ENCODE measurements around the gene SMYD4.
"Not testable (repeated sequence)": the region's sequence is repeated elsewhere in the genome, so short reads cannot be mapped to it uniquely, and the experiment has no call there.

Gene SMYD4

GRCh38 chr17:1779571-1780131, 50.1 kb downstream of the SMYD4 start:
- DNase-seq (ENCODE audit: low read depth): no peak

- DNase-seq (ENCODE audit: low read depth): no peak
These were observed 52.8 kb downstream of the SMYD4 start for GRCh38 chr17:1776857-1777256.

DNA sequence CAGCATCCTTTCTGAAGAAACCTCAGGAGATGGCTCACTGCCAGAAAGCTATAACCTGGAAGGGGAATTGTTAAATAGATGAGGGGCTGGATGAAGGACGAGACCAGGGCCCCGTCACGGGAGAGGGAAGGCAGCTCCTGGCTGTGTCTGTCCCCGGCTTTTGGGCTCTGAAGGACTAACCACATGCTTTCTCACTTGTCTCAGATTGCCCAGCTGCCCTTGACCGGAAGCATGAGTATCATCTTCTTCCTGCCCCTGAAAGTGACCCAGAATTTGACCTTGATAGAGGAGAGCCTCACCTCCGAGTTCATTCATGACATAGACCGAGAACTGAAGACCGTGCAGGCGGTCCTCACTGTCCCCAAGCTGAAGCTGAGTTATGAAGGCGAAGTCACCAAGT, 53.4 kb downstream of the SMYD4 start:
- no peak for DNase-seq (ENCODE audit: low read depth)

DNA sequence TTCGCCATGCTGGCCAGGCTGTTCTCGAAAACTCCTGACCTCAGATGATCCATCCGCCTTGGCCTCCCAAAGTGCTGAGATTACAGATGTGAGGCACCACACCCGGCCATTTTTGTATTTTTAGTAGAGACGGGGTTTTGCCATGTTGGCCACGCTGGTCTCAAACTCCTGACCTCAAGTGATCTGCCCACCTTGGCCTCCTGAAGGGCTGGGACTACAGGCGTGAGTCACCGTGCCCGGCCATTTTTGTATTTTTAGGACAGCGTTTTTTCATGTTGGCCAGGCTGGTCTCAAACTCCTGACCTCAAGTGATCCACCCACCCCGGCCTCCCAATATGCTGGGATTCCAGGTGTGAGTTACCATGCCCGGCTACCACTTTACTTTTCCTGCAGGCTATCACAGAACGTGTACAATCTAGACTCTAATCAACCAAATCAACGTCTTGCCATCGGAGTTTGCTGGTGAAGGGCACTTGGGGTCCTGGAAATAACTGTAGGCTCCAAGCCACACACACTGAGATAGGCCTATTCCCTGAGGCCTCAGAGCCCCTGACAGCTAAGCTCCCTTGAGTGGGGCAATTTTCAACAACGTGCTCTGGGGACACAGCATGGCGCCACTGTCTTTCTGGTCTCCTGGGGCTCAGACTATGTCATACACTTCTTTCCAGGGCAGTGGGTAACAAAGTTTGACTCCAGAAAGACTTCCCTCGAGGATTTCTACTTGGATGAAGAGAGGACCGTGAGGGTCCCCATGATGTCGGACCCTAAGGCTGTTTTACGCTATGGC, 55.1 kb downstream of the SMYD4 start:
- no peak for DNase-seq (ENCODE audit: low read depth)

DNA sequence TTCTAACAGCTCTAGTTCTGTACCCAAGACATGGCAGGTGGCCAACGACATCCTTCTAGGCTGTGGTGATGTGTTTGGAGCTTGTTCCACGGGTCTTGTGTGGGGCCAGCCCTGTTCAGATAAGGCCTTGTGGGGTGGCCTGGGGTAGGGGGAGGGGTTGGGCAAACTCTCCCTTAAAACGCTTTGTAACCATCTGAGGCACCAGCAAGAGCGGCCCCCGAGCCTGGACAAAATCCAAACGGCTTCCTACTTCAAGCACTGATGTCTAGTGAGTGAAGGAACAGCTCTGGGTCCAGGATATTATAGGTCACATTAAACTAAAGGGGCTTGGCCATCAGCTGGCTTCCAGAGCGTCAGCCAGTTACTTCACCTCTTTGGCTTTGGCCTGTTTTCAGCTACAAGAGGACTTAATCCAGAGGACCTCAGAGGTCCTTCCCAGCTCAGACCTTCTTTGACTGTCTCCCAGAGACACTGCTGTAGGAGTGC, 56.0 kb downstream of the SMYD4 start:
- no peak for DNase-seq (ENCODE audit: low read depth)

DNA sequence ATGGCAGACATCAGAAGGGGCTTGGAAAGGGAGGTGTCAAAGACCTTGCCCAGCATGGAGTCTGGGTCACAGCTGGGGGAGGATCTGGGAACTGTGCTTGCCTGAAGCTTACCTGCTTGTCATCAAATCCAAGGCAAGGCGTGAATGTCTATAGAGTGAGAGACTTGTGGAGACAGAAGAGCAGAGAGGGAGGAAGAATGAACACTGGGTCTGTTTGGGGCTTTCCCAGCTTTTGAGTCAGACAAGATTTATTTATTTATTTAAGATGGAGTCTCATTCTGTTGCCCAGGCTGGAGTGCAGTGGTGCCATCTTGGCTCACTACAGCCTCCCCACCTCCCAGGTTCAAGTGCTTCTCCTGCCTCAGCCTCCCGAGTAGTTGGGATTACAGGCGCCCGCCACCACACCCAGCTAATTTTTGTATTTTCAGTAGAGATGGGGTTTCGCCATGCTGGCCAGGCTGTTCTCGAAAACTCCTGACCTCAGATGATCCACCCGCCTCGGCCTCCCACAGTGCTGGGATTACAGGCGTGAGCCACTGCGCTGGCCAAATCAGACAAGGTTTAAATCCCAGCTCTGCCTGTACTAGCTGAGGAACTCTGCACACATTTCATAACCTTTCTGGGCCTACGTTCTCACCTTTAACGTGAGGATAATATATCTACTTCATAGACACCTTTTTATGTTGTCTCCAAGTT, 56.6 kb downstream of the SMYD4 start:
- not testable (repeated sequence) for DNase-seq (ENCODE audit: low read depth)

- peak; percentile 4 for DNase-seq (ENCODE audit: low read depth)
These were observed 59.8 kb downstream of the SMYD4 start for GRCh38 chr17:1769822-1770477.

GRCh38 chr17:1767358-1767757, 62.3 kb downstream of the SMYD4 start:
- DNase-seq (ENCODE audit: low read depth): no peak

DNA sequence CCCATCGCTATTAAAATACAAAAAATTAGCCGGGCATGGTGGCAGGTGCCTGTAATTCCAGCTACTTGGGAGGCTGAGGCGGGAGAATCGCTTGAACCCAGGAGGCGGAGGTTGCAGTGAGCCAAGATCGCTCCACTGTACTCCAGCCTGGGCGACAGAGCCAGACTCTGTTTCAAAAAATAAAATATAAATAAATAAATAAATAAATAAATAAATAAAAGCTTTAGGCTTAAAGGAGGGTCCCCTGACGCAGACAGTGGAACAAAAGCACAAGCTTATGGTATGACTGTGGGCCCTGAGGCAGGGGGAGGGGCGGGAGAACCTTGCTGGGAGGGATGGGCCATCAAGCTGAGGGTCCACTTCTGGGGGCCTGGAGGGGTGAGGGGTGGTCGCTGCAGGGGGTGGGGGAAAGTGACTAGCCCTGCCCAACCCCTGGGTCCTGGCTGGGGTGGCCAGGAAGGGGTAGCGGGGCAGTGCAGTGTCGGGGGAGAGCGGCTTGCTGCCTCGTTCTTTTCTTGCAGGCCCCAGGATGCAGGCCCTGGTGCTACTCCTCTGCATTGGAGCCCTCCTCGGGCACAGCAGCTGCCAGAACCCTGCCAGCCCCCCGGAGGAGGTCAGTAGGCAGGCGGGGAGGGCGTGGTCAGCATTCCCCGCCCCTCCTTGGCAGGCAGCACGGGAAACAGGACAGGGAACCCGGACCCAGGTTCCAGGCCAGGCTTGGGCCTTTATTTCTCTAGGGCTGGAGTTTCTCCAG, 63.1 kb downstream of the SMYD4 start:
- no peak for DNase-seq (ENCODE audit: low read depth)

GRCh38 chr17:1765576-1765975, 64.1 kb downstream of the SMYD4 start:
- no peak for DNase-seq (ENCODE audit: low read depth)

DNA sequence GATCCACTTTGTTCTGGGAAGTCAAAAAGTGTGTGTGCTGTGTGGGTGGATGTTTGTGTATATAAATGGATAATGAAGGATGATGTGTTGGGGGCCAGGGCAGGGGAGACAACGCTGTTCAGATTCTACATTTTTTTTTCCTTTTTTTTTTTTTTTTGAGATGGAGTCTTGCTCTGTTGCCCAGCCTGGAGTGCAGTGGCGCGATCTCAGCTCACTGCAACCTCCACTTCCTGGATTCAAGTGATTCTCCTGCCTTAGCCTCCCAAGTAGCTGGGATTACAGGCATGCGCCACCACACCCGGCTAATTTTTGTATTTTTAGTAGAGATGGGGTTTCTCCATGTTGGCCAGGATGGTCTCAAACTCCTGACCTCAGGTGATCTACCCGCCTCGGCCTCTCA, 65.0 kb downstream of the SMYD4 start:
- DNase-seq (ENCODE audit: low read depth): not testable (repeated sequence)

GRCh38 chr17:1764284-1764683, 65.4 kb downstream of the SMYD4 start:
- peak; percentile 25 for DNase-seq (ENCODE audit: low read depth)

DNA sequence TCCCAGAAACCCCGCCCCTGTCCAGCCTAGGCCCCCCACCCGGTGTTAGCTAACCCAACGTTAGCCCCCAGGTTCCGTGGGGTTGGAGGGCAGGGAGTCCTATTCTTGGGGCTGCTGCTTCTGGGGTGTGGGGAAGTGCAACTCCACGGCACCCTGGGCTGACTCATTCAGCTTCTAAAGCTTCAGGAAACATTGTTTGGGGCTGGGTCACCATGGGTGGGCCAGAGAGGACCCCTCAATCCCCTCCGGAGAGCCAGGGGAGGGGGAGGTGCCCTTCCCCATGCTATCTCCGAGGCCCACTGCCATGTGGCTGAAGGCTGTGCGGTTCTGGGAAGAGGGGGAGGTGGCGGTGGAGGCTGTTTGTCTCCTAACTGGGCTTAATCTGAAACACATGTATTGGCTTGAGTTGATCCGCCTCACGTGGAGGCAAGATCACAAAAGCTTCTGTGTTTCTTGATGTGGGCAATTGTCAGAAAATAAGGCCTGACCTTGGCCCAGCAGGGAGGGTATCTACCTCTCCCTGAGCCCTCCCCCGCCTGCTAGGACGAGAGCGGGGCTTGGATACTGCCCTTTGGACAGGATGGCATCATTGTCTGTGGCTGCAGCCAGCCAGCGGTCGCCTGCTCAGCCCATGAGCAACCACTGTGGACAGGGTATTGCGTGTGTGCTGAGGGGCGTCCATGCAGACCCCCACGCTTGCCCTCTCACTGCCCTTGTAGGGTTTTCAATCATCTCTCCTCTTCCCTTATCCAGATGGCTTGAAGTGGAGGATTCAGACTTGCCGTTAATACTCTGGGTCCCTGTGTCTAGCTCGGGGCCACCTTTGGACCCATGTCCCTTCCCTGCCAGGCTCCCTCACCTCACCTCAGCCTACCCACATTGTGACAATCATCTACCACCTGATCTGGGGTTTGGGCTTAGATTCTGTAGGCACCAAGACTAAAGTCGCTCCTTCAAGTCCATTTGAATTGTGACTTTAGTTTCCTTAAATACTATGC, 66.5 kb downstream of the SMYD4 start:
- no peak for DNase-seq (ENCODE audit: low read depth)

- no peak for DNase-seq (ENCODE audit: low read depth)
These were observed 67.3 kb downstream of the SMYD4 start for GRCh38 chr17:1762233-1762900.

GRCh38 chr17:1759529-1759928, 70.2 kb downstream of the SMYD4 start:
- DNase-seq (ENCODE audit: low read depth): no peak

DNA sequence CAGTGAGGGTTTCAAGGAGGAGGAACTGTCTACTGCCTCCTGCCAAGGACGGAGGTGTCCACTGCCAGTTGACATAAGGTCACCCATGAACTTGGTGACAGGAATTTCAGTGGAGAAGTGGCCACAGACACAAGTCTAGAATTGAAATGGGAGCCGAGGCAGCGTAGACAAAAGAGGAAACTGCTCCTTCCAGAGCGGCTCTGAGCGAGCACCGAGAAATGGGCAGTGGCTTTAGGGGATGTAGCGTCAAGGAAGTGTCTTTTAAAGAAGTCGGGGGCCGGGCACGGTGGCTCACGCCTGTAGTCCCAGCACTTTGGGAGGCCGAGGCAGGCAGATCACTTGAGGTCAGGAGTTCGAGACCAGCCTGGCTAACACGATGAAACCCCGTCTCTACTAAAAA, 70.9 kb downstream of the SMYD4 start:
- DNase-seq (ENCODE audit: low read depth): no peak

GRCh38 chr17:1755827-1756262, 73.9 kb downstream of the SMYD4 start:
- no peak for DNase-seq (ENCODE audit: low read depth)

- DNase-seq (ENCODE audit: low read depth): no peak
These were observed 74.4 kb downstream of the SMYD4 start for GRCh38 chr17:1755252-1755826.

DNA sequence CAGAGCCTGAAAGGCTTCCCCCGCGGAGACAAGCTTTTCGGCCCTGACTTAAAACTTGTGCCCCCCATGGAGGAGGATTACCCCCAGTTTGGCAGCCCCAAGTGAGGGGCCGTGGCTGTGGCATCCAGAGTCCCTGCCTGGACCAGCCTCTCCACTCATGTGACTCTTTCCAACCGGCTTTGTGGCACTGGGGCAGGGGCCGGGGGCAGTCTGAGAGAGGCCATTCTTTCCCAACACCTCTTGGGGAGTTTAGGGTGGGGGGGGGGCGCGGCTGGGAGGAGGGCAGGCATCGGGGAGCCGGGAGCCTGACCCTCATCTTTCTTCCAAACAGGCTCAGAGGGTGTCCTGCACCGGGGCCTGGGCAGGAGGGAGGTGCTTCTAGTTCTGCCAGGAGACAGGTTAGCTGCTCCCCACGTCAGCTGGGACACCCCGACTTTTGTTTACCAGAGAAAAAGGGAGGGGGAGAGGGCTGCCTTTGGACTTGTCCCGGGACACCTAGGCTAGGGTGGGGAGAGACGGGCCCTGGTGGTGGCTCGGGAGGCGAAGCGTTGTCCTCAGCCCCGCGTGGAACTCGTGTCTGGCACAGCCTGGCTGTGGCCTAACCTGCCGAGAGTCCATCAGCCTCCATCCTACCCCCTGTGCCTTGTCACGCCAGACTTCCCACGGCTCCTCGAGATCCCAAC, 75.1 kb downstream of the SMYD4 start:
- DNase-seq (ENCODE audit: low read depth): no peak
